ENCODE data around the gene GSAP. TPM values are rescaled to one million over a fixed set of nuclear protein-coding genes. Genes with fewer than 3 reads are reported as not detected.
"Not testable (repeated sequence)": the region's sequence is repeated elsewhere in the genome, so short reads cannot be mapped to it uniquely, and the experiment has no call there.

Gene GSAP
- total RNA-seq (ENCODE audit: unreplicated experiment) = 1.9 TPM
- long read RNA-seq = 0 reads

DNA sequence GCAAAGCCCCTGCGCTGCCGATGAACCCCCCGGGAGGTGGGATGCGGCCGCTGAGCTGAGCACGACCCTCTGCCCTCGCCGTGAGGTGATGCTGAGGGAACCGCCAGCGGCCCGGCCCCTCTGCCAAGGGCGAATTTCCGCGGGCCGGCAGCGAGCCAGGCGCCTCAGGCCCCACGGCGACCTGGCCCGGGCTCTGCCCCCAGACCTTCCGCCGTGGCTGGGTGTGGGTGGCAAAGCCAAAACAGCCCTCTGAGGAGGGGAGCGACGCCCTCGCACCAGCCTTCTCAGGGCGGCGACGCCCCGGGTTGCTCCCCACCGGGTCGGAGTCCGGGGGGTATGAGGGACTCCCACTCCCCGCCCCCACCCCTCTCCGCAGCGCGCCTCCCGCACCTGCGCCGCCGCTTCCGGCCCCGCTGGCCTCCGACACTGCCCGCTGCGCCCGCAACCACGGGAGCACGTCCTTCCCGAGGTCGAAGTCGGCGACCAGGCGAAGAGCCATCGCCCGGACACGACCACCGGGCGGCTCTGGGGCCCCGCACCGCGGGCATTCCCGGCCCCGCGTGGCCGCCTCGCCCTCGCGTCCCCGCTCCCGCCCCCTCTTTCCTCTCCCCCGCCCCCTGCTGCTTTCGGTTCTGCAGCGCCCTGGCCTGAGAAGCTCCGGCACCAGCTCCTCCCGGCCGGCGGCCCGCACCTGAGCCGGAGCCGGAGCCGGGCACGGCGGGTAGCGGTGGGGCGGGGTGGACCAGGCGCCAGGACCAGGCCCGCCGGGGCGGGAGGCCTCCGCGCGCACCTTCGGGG lies at the start of gene GSAP:
TSS of gene GSAP (minus strand) at position 527 of the 798 bp plus-strand sequence. CDS start at position 499, 28 bp downstream.
- Mint-ChIP-seq H3K27ac (ENCODE audit: unreplicated experiment) (no peak within 1 kb of the TSS), H3K4me3 (ENCODE audit: unreplicated experiment) (peak within 1 kb of the TSS; percentile 78), H3K27me3 (ENCODE audit: unreplicated experiment) (peaks cover under 1% of the 10 kb centered on the region), H3K4me1 (ENCODE audit: unreplicated experiment) (peaks cover 8% of the 10 kb centered on the region), H3K9me3 (ENCODE audit: unreplicated experiment) (no peaks in the 10 kb centered on the region), H3K36me3 (ENCODE audit: low read depth, unreplicated experiment) (peaks cover 7% of the 10 kb centered on the region)
- no peak for TF ChIP-seq CTCF (IDR thresholded peaks at IDR 0.05; ENCODE audit: unreplicated experiment)
- DNase-seq (ENCODE audit: low spot score) = peak; percentile 41

DNA sequence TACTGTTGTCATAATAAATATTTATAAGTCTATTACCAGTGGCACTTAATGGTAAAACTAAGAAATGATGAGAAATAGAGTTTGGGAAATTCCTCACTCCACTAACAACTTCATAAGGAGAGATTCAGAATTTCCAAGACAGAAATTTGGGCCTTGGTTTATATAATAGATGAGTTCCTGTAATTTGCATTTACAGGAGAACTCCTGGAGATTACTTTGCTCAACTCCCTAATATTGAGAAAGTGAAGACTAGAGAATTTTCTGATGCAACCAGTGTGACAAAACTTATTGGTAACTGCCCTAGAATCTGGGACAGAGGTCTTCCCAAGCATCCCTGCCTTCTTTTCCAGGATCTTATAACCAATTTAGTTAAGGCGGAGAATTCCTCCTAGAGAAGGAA lies 49.1 kb upstream of the GSAP start:
- H3K27me3 Mint-ChIP-seq (ENCODE audit: unreplicated experiment) = peaks cover 2% of the 10 kb centered on the region
- peaks cover 9% of the 10 kb centered on the region for H3K4me1 Mint-ChIP-seq (ENCODE audit: unreplicated experiment)
- H3K4me3 Mint-ChIP-seq (ENCODE audit: unreplicated experiment) = no peak overlapping the region
- no peak for DNase-seq (ENCODE audit: low spot score)
- TF ChIP-seq CTCF (IDR thresholded peaks at IDR 0.05; ENCODE audit: unreplicated experiment) = no peak
- H3K36me3 Mint-ChIP-seq (ENCODE audit: low read depth, unreplicated experiment) = peaks cover 4% of the 10 kb centered on the region
- no peak overlapping the region for H3K27ac Mint-ChIP-seq (ENCODE audit: unreplicated experiment)
- peaks cover 4% of the 10 kb centered on the region for H3K9me3 Mint-ChIP-seq (ENCODE audit: unreplicated experiment)

- no peak for DNase-seq (ENCODE audit: low spot score)
- peaks cover 4% of the 10 kb centered on the region for H3K9me3 Mint-ChIP-seq (ENCODE audit: unreplicated experiment)
- peaks cover 9% of the 10 kb centered on the region for H3K4me1 Mint-ChIP-seq (ENCODE audit: unreplicated experiment)
- TF ChIP-seq CTCF (IDR thresholded peaks at IDR 0.05; ENCODE audit: unreplicated experiment) = no peak
- no peak overlapping the region for H3K4me3 Mint-ChIP-seq (ENCODE audit: unreplicated experiment)
- H3K27me3 Mint-ChIP-seq (ENCODE audit: unreplicated experiment) = peaks cover 2% of the 10 kb centered on the region
- no peak overlapping the region for H3K27ac Mint-ChIP-seq (ENCODE audit: unreplicated experiment)
- peaks cover 4% of the 10 kb centered on the region for H3K36me3 Mint-ChIP-seq (ENCODE audit: low read depth, unreplicated experiment)
Observed at GRCh38 chr7:77464589-77464988, 48.4 kb upstream of the GSAP start.

DNA sequence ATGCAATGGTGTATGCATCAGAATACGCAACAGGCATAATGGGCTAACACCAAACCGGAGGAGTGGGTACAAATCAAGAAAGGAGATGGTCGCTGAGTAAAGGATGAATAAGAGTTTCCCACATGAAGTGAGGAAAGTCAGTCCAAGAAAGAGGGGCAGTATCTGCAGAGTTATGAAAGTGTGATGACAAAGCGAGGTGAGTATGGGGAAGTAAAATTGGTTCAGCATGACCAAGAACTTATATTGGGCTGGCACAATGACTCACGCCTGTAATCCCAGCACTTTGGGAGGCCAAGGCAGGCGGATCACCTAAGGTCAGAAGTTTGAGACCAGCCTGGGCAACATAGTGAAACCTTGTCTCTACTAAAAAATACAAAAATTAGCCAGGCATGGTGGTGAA lies 47.5 kb upstream of the GSAP start:
- H3K27me3 Mint-ChIP-seq (ENCODE audit: unreplicated experiment); H3K27ac Mint-ChIP-seq (ENCODE audit: unreplicated experiment); H3K4me1 Mint-ChIP-seq (ENCODE audit: unreplicated experiment); H3K36me3 Mint-ChIP-seq (ENCODE audit: low read depth, unreplicated experiment); H3K4me3 Mint-ChIP-seq (ENCODE audit: unreplicated experiment); H3K9me3 Mint-ChIP-seq (ENCODE audit: unreplicated experiment); DNase-seq (ENCODE audit: low spot score): not testable (repeated sequence)

- no peak for DNase-seq (ENCODE audit: low spot score)
- no peak overlapping the region for H3K27ac Mint-ChIP-seq (ENCODE audit: unreplicated experiment)
- peaks cover 2% of the 10 kb centered on the region for H3K27me3 Mint-ChIP-seq (ENCODE audit: unreplicated experiment)
- H3K9me3 Mint-ChIP-seq (ENCODE audit: unreplicated experiment) = no peaks in the 10 kb centered on the region
- no peak for TF ChIP-seq CTCF (IDR thresholded peaks at IDR 0.05; ENCODE audit: unreplicated experiment)
- H3K4me3 Mint-ChIP-seq (ENCODE audit: unreplicated experiment) = no peak overlapping the region
- H3K36me3 Mint-ChIP-seq (ENCODE audit: low read depth, unreplicated experiment) = no peaks in the 10 kb centered on the region
- peaks cover 15% of the 10 kb centered on the region for H3K4me1 Mint-ChIP-seq (ENCODE audit: unreplicated experiment)
Observed at GRCh38 chr7:77461842-77462241, 45.7 kb upstream of the GSAP start.

Measured in endothelial cell (in vitro differentiated cells).